Measurements from ENCODE around the gene GJA4. TPM values are rescaled to one million over a fixed set of nuclear protein-coding genes. Genes with fewer than 3 reads are reported as not detected.

GJA4 gene
- total and polyA plus RNA-seq, 2 of the 8 experiments (the other 6 are each of a cell fraction or from before 2014, with no cell fraction given), result 3.2 to 3.9 TPM

GRCh38 chr1:34784751-34785221 is 8.0 kb upstream of the GJA4 start (continued):
- TF ChIP-seq PHF8 (conservative IDR thresholded peaks at IDR 0.05; ENCODE audit: low read depth, low read length) (no peak), GTF2F1 (IDR thresholded peaks at IDR 0.05; ENCODE audit: borderline replicate concordance, low read depth, low read length) (no peak), POU5F1 (IDR thresholded peaks at IDR 0.05; ENCODE audit: low read depth, low read length) (no peak), EZH2 (IDR thresholded peaks at IDR 0.05; ENCODE audit: low read depth, low read length, severe bottlenecking) (no peak)
- TF ChIP-seq, protein P1, sequence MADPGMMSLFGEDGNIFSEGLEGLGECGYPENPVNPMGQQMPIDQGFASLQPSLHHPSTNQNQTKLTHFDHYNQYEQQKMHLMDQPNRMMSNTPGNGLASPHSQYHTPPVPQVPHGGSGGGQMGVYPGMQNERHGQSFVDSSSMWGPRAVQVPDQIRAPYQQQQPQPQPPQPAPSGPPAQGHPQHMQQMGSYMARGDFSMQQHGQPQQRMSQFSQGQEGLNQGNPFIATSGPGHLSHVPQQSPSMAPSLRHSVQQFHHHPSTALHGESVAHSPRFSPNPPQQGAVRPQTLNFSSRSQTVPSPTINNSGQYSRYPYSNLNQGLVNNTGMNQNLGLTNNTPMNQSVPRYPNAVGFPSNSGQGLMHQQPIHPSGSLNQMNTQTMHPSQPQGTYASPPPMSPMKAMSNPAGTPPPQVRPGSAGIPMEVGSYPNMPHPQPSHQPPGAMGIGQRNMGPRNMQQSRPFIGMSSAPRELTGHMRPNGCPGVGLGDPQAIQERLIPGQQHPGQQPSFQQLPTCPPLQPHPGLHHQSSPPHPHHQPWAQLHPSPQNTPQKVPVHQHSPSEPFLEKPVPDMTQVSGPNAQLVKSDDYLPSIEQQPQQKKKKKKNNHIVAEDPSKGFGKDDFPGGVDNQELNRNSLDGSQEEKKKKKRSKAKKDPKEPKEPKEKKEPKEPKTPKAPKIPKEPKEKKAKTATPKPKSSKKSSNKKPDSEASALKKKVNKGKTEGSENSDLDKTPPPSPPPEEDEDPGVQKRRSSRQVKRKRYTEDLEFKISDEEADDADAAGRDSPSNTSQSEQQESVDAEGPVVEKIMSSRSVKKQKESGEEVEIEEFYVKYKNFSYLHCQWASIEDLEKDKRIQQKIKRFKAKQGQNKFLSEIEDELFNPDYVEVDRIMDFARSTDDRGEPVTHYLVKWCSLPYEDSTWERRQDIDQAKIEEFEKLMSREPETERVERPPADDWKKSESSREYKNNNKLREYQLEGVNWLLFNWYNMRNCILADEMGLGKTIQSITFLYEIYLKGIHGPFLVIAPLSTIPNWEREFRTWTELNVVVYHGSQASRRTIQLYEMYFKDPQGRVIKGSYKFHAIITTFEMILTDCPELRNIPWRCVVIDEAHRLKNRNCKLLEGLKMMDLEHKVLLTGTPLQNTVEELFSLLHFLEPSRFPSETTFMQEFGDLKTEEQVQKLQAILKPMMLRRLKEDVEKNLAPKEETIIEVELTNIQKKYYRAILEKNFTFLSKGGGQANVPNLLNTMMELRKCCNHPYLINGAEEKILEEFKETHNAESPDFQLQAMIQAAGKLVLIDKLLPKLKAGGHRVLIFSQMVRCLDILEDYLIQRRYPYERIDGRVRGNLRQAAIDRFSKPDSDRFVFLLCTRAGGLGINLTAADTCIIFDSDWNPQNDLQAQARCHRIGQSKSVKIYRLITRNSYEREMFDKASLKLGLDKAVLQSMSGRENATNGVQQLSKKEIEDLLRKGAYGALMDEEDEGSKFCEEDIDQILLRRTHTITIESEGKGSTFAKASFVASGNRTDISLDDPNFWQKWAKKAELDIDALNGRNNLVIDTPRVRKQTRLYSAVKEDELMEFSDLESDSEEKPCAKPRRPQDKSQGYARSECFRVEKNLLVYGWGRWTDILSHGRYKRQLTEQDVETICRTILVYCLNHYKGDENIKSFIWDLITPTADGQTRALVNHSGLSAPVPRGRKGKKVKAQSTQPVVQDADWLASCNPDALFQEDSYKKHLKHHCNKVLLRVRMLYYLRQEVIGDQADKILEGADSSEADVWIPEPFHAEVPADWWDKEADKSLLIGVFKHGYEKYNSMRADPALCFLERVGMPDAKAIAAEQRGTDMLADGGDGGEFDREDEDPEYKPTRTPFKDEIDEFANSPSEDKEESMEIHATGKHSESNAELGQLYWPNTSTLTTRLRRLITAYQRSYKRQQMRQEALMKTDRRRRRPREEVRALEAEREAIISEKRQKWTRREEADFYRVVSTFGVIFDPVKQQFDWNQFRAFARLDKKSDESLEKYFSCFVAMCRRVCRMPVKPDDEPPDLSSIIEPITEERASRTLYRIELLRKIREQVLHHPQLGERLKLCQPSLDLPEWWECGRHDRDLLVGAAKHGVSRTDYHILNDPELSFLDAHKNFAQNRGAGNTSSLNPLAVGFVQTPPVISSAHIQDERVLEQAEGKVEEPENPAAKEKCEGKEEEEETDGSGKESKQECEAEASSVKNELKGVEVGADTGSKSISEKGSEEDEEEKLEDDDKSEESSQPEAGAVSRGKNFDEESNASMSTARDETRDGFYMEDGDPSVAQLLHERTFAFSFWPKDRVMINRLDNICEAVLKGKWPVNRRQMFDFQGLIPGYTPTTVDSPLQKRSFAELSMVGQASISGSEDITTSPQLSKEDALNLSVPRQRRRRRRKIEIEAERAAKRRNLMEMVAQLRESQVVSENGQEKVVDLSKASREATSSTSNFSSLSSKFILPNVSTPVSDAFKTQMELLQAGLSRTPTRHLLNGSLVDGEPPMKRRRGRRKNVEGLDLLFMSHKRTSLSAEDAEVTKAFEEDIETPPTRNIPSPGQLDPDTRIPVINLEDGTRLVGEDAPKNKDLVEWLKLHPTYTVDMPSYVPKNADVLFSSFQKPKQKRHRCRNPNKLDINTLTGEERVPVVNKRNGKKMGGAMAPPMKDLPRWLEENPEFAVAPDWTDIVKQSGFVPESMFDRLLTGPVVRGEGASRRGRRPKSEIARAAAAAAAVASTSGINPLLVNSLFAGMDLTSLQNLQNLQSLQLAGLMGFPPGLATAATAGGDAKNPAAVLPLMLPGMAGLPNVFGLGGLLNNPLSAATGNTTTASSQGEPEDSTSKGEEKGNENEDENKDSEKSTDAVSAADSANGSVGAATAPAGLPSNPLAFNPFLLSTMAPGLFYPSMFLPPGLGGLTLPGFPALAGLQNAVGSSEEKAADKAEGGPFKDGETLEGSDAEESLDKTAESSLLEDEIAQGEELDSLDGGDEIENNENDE (IDR thresholded peaks at IDR 0.05; ENCODE audit: insufficient replicate concordance, low read length), result no peak
